Measurements from ENCODE around the gene CACNG4.

DNA sequence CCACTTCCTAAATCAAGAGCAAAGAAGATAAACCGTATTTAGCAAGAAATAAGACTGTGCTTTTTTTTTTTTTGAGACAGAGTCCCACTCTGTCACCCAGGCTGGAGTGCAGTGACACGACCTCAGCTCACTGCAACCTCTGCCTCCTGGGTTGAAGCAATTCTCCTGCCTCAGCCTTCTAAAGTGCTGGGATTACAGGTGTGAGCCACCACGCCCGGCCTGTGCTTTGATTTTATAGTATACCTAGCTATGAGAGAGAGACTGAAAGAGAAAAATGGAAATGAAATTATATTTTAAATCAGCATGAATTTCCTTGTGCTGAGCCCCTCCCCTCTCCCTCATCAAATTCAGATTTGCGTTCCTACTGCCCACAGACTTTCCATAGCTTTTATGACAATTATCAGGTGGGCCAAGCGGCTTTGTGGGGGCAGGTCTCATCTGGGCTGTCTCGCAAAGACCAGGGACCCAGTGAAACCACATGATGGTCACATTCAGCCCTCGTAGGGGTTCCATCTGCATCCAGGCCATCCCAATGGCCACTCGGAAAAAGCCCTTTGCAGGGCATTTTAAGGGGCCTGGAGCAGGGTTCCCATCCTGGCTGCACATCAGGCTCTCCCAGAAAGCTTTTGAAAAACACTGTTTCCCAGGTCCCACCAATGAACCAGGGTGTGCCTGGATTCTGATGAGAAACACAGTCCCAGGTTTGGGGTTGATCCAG lies 88.4 kb downstream of the CACNG4 start:
- TF ChIP-seq, protein P1, sequence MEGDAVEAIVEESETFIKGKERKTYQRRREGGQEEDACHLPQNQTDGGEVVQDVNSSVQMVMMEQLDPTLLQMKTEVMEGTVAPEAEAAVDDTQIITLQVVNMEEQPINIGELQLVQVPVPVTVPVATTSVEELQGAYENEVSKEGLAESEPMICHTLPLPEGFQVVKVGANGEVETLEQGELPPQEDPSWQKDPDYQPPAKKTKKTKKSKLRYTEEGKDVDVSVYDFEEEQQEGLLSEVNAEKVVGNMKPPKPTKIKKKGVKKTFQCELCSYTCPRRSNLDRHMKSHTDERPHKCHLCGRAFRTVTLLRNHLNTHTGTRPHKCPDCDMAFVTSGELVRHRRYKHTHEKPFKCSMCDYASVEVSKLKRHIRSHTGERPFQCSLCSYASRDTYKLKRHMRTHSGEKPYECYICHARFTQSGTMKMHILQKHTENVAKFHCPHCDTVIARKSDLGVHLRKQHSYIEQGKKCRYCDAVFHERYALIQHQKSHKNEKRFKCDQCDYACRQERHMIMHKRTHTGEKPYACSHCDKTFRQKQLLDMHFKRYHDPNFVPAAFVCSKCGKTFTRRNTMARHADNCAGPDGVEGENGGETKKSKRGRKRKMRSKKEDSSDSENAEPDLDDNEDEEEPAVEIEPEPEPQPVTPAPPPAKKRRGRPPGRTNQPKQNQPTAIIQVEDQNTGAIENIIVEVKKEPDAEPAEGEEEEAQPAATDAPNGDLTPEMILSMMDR (IDR thresholded peaks at IDR 0.05; ENCODE audit: low read depth, low read length, poor library complexity, severe bottlenecking), result no peak
- no peak for TF ChIP-seq EZH2phosphoT487 (IDR thresholded peaks at IDR 0.05; ENCODE audit: borderline replicate concordance, low read length)
